Measurements from ENCODE around the gene SCRN2. TPM values are rescaled to one million over a fixed set of nuclear protein-coding genes. Genes with fewer than 3 reads are reported as not detected.

SCRN2 gene
- total and polyA plus RNA-seq, 2 of the 13 experiments (the other 11 are each of a cell fraction or from before 2014, with no cell fraction given), result 21.7 to 29.5 TPM

- TF ChIP-seq TGIF2 (CRISPR knock-in tag; IDR thresholded peaks at IDR 0.05) (peak; percentile 42; the same call in 1 of the 2 replicates), ZSCAN9 (CRISPR knock-in tag; IDR thresholded peaks at IDR 0.05; ENCODE audit: borderline replicate concordance) (peak; percentile 44; the same call in 1 of the 2 replicates), KDM1A (CRISPR knock-in tag; IDR thresholded peaks at IDR 0.05) (no peak), CCDC6 (CRISPR knock-in tag; IDR thresholded peaks at IDR 0.05) (peak; percentile 66; the same call in 1 of the 2 replicates), ZNF644 (CRISPR knock-in tag; IDR thresholded peaks at IDR 0.05; ENCODE audit: low read depth) (no peak), ZNF879 (CRISPR knock-in tag; IDR thresholded peaks at IDR 0.05) (no peak), ZNF496 (CRISPR knock-in tag; IDR thresholded peaks at IDR 0.05; ENCODE audit: insufficient replicate concordance) (no peak), SMARCE1 (IDR thresholded peaks at IDR 0.05; ENCODE audit: borderline replicate concordance) (no peak), CEBPZ (IDR thresholded peaks at IDR 0.05; ENCODE audit: low read length) (no peak), MXI1 (IDR thresholded peaks at IDR 0.05; ENCODE audit: borderline replicate concordance, low read depth, low read length) (peak; percentile 39; the same call in 1 of the 3 replicates), PCBP2 (optimal IDR thresholded peaks at IDR 0.05; ENCODE audit: low read depth, low read length, poor library complexity, severe bottlenecking) (no peak), MAF1 (CRISPR knock-in tag; IDR thresholded peaks at IDR 0.05; ENCODE audit: borderline replicate concordance) (no peak), PRPF4 (IDR thresholded peaks at IDR 0.05; ENCODE audit: low read depth, low read length, poor library complexity, severe bottlenecking) (no peak), MTA1 (CRISPR knock-in tag; IDR thresholded peaks at IDR 0.05; ENCODE audit: borderline replicate concordance) (peak; percentile 93; the same call in 1 of the 2 replicates), PREB (CRISPR knock-in tag; IDR thresholded peaks at IDR 0.05) (no peak), ZNF83 (CRISPR knock-in tag; IDR thresholded peaks at IDR 0.05; ENCODE audit: borderline replicate concordance) (no peak), KMT2B (CRISPR knock-in tag; IDR thresholded peaks at IDR 0.05) (no peak), ZNF317 (CRISPR knock-in tag; IDR thresholded peaks at IDR 0.05) (no peak), SALL2 (CRISPR knock-in tag; IDR thresholded peaks at IDR 0.05) (peak; percentile 64; the same call in 1 of the 2 replicates), ZNF350 (CRISPR knock-in tag; IDR thresholded peaks at IDR 0.05; ENCODE audit: borderline replicate concordance, low read depth) (no peak; the same call in 1 of the 2 replicates), ZNF709 (CRISPR knock-in tag; IDR thresholded peaks at IDR 0.05) (peak; percentile 40; the same call in 1 of the 2 replicates)
- TF ChIP-seq, protein P1, sequence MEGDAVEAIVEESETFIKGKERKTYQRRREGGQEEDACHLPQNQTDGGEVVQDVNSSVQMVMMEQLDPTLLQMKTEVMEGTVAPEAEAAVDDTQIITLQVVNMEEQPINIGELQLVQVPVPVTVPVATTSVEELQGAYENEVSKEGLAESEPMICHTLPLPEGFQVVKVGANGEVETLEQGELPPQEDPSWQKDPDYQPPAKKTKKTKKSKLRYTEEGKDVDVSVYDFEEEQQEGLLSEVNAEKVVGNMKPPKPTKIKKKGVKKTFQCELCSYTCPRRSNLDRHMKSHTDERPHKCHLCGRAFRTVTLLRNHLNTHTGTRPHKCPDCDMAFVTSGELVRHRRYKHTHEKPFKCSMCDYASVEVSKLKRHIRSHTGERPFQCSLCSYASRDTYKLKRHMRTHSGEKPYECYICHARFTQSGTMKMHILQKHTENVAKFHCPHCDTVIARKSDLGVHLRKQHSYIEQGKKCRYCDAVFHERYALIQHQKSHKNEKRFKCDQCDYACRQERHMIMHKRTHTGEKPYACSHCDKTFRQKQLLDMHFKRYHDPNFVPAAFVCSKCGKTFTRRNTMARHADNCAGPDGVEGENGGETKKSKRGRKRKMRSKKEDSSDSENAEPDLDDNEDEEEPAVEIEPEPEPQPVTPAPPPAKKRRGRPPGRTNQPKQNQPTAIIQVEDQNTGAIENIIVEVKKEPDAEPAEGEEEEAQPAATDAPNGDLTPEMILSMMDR (CRISPR knock-in tag; IDR thresholded peaks at IDR 0.05), result peak; percentile 72
Observed at GRCh38 chr17:47850692-47851573, 9.9 kb upstream of the SCRN2 start, which contains the start of gene SP6 (continued).

All from HepG2 (cell line).